Measurements from ENCODE around the gene GUCD1. TPM values are rescaled to one million over a fixed set of nuclear protein-coding genes. Genes with fewer than 3 reads are reported as not detected.
"Not testable (repeated sequence)": the region's sequence is repeated elsewhere in the genome, so short reads cannot be mapped to it uniquely, and the experiment has no call there.

The GUCD1 gene
- total and polyA plus RNA-seq, 9 donors, result 67.1 to 81.1 (median 72.5) TPM

GRCh38 chr22:24566899-24567511 lies 12.1 kb upstream of the GUCD1 start:
- H3K4me1 ChIP-seq (ENCODE audit: control insufficient read depth, insufficient read depth, low read length), result peaks cover 6% of the 10 kb centered on the region
- peaks cover 57% of the 10 kb centered on the region for H3K36me3 ChIP-seq (ENCODE audit: control insufficient read depth, insufficient read depth, low read length)
- H3K4me3 ChIP-seq (ENCODE audit: low read length), result no peak overlapping the region
- no peak overlapping the region for H3K27ac ChIP-seq (ENCODE audit: low read length)
- DNase-seq, result no peak
- H3K9me3 ChIP-seq (replicated peaks; ENCODE audit: control insufficient read depth, low read depth, low read length), result no peaks in the 10 kb centered on the region
- WGBS (ENCODE audit: insufficient coverage), result 51% methylated on average over 6 of the region's 8 CpGs
- no peaks in the 10 kb centered on the region for H3K27me3 ChIP-seq (ENCODE audit: control insufficient read depth, insufficient read depth, low read length)

- Histone ChIP-seq H3K36me3 (ENCODE audit: control insufficient read depth, insufficient read depth, low read length) (peaks cover 53% of the 10 kb centered on the region), H3K27ac (ENCODE audit: low read length) (no peak overlapping the region), H3K9me3 (replicated peaks; ENCODE audit: control insufficient read depth, low read depth, low read length) (no peaks in the 10 kb centered on the region), H3K4me1 (ENCODE audit: control insufficient read depth, insufficient read depth, low read length) (peaks cover 6% of the 10 kb centered on the region), H3K27me3 (ENCODE audit: control insufficient read depth, insufficient read depth, low read length) (no peaks in the 10 kb centered on the region), H3K4me3 (ENCODE audit: low read length) (no peak overlapping the region)
- no peak for DNase-seq
- 100% methylated on average over 2 of the region's 2 CpGs for WGBS (ENCODE audit: insufficient coverage)
Measured at GRCh38 chr22:24565077-24565476, 10.1 kb upstream of the GUCD1 start.

- WGBS (ENCODE audit: insufficient coverage), result 36% methylated on average over 2 of the region's 2 CpGs
- Histone ChIP-seq H3K27me3 (ENCODE audit: control insufficient read depth, insufficient read depth, low read length) (no peaks in the 10 kb centered on the region), H3K4me1 (ENCODE audit: control insufficient read depth, insufficient read depth, low read length) (peaks cover 8% of the 10 kb centered on the region), H3K36me3 (ENCODE audit: control insufficient read depth, insufficient read depth, low read length) (peaks cover 50% of the 10 kb centered on the region), H3K9me3 (replicated peaks; ENCODE audit: control insufficient read depth, low read depth, low read length) (no peaks in the 10 kb centered on the region), H3K27ac (ENCODE audit: low read length) (no peak overlapping the region), H3K4me3 (ENCODE audit: low read length) (no peak overlapping the region)
- no peak for DNase-seq
Measured at GRCh38 chr22:24564376-24565058, 9.6 kb upstream of the GUCD1 start.

GRCh38 chr22:24563246-24563645 lies 8.3 kb upstream of the GUCD1 start:
- Histone ChIP-seq H3K27ac (ENCODE audit: low read length) (no peak overlapping the region), H3K9me3 (replicated peaks; ENCODE audit: control insufficient read depth, low read depth, low read length) (no peaks in the 10 kb centered on the region)

GRCh38 chr22:24559471-24559870 lies 4.5 kb upstream of the GUCD1 start:
- Histone ChIP-seq H3K9me3 (replicated peaks; ENCODE audit: control insufficient read depth, low read depth, low read length) (no peaks in the 10 kb centered on the region), H3K4me3 (ENCODE audit: low read length) (no peak overlapping the region), H3K27ac (ENCODE audit: low read length) (no peak overlapping the region), H3K36me3 (ENCODE audit: control insufficient read depth, insufficient read depth, low read length) (peaks cover 43% of the 10 kb centered on the region), H3K27me3 (ENCODE audit: control insufficient read depth, insufficient read depth, low read length) (no peaks in the 10 kb centered on the region), H3K4me1 (ENCODE audit: control insufficient read depth, insufficient read depth, low read length) (peaks cover 24% of the 10 kb centered on the region)
- WGBS (ENCODE audit: insufficient coverage), result 65% methylated on average over 4 of the region's 4 CpGs
- DNase-seq, result no peak

More at GRCh38 chr22:24563246-24563645, 8.3 kb upstream of the GUCD1 start:
- Histone ChIP-seq H3K4me3 (ENCODE audit: low read length) (no peak overlapping the region), H3K4me1 (ENCODE audit: control insufficient read depth, insufficient read depth, low read length) (peaks cover 14% of the 10 kb centered on the region), H3K36me3 (ENCODE audit: control insufficient read depth, insufficient read depth, low read length) (peaks cover 53% of the 10 kb centered on the region), H3K27me3 (ENCODE audit: control insufficient read depth, insufficient read depth, low read length) (no peaks in the 10 kb centered on the region)
- DNase-seq, result no peak
- WGBS (ENCODE audit: insufficient coverage), result 83% methylated on average over 1 of the region's 2 CpGs

- peaks cover 45% of the 10 kb centered on the region for H3K36me3 ChIP-seq (ENCODE audit: control insufficient read depth, insufficient read depth, low read length)
- peak within 1 kb of the TSS; percentile 100 for H3K27ac ChIP-seq (ENCODE audit: low read length)
- WGBS (ENCODE audit: insufficient coverage), result 1% methylated on average over 44 of the region's 59 CpGs
- H3K4me1 ChIP-seq (ENCODE audit: control insufficient read depth, insufficient read depth, low read length), result peaks cover 37% of the 10 kb centered on the region
- peak within 1 kb of the TSS; percentile 98 for H3K4me3 ChIP-seq (ENCODE audit: low read length)
- H3K27me3 ChIP-seq (ENCODE audit: control insufficient read depth, insufficient read depth, low read length), result no peaks in the 10 kb centered on the region
- DNase-seq, result peak; percentile 100
- H3K9me3 ChIP-seq (replicated peaks; ENCODE audit: control insufficient read depth, low read depth, low read length), result no peaks in the 10 kb centered on the region
Measured at GRCh38 chr22:24555165-24556039, 464 bp upstream of the GUCD1 start, which contains the start of gene SNRPD3. SNRPD3 (plus strand) TSS chr22:24555999; CDS start chr22:24557675, 1,676 bp downstream.

GRCh38 chr22:24553597-24554312 lies 1.2 kb downstream of the GUCD1 start:
- 0% methylated on average over 1 of the region's 12 CpGs for WGBS (ENCODE audit: insufficient coverage)
- peaks cover 46% of the 10 kb centered on the region for H3K36me3 ChIP-seq (ENCODE audit: control insufficient read depth, insufficient read depth, low read length)
- H3K27ac ChIP-seq (ENCODE audit: low read length), result peak overlapping the region; percentile 88
- DNase-seq, result peak; percentile 35
- H3K4me1 ChIP-seq (ENCODE audit: control insufficient read depth, insufficient read depth, low read length), result peaks cover 31% of the 10 kb centered on the region
- H3K4me3 ChIP-seq (ENCODE audit: low read length), result peak overlapping the region; percentile 73
- no peaks in the 10 kb centered on the region for H3K9me3 ChIP-seq (replicated peaks; ENCODE audit: control insufficient read depth, low read depth, low read length)
- no peaks in the 10 kb centered on the region for H3K27me3 ChIP-seq (ENCODE audit: control insufficient read depth, insufficient read depth, low read length)

GRCh38 chr22:24552503-24553286 lies 2.2 kb downstream of the GUCD1 start:
- DNase-seq; H3K9me3 ChIP-seq (replicated peaks; ENCODE audit: control insufficient read depth, low read depth, low read length); H3K4me3 ChIP-seq (ENCODE audit: low read length); H3K27me3 ChIP-seq (ENCODE audit: control insufficient read depth, insufficient read depth, low read length); H3K27ac ChIP-seq (ENCODE audit: low read length): not testable (repeated sequence)
- 86% methylated on average over 3 of the region's 10 CpGs for WGBS (ENCODE audit: insufficient coverage)
- Histone ChIP-seq H3K36me3 (ENCODE audit: control insufficient read depth, insufficient read depth, low read length) (peaks cover 49% of the 10 kb centered on the region), H3K4me1 (ENCODE audit: control insufficient read depth, insufficient read depth, low read length) (peaks cover 29% of the 10 kb centered on the region)

- no peak overlapping the region for H3K27ac ChIP-seq (ENCODE audit: low read length)
Measured at GRCh38 chr22:24550902-24551435, 4.0 kb downstream of the GUCD1 start.

More at GRCh38 chr22:24550902-24551435, 4.0 kb downstream of the GUCD1 start:
- Histone ChIP-seq H3K36me3 (ENCODE audit: control insufficient read depth, insufficient read depth, low read length) (peaks cover 60% of the 10 kb centered on the region), H3K4me3 (ENCODE audit: low read length) (no peak overlapping the region), H3K4me1 (ENCODE audit: control insufficient read depth, insufficient read depth, low read length) (peaks cover 22% of the 10 kb centered on the region), H3K9me3 (replicated peaks; ENCODE audit: control insufficient read depth, low read depth, low read length) (no peaks in the 10 kb centered on the region), H3K27me3 (ENCODE audit: control insufficient read depth, insufficient read depth, low read length) (no peaks in the 10 kb centered on the region)
- DNase-seq, result no peak
- 74% methylated on average over 6 of the region's 6 CpGs for WGBS (ENCODE audit: insufficient coverage)

Data from muscle of leg (tissue), 11 donors.